ENCODE data around the gene TMEM127. TPM values are rescaled to one million over a fixed set of nuclear protein-coding genes. Genes with fewer than 3 reads are reported as not detected.

TMEM127 gene
- total RNA-seq, 1 donor from 2014 or later, result 77.4 TPM

DNA sequence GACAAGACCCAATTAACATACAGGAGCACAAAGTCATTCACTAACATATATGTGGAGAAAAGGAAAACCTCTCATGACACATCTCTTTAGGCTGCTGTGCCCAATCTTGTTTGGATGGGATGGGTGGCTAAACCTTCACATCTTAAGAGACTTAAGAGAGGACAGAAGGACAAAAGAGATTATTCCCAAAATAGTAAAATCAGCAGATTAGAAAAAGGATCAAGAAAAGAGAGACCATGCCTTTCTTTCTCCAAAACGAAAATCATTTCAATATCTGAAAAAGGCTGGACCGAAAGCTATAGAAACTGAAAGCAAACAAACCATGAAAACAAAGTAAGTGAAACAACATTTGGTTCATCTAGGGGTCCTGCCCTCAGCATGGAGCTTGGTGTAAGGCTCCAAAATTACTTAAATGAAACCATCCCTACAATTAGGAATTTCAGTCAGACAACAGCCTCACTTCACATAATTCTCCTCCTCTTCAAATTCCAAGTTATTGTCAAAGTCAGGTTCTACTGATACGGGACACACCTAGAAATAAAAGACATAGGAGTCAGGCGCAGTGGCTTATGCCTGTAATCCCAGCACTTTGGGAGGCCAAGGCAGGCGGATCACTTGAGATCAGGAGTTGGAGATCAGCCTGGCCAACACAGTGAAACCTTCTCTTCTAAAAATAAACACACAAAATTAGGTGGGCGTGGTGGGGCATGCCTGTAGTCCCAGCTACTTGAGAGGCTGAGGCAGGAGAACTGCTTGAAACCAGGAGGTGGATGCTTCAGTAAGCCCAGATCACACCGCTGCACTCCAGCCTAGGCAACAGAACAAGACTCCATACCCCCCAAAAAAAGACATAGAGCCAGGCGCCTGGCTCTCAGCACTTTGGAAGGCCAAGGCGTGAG lies 62.4 kb downstream of the TMEM127 start:
- H3K4me1 ChIP-seq, result peaks cover 91% of the 10 kb centered on the region
- H3K36me3 ChIP-seq, result no peaks in the 10 kb centered on the region
- H3K4me3 ChIP-seq, result peak overlapping the region; percentile 12
- ATAC-seq (no peak), DNase-seq (no peak)
- H3K9me3 ChIP-seq, result no peaks in the 10 kb centered on the region
- intact Hi-C loops (cut with DNase I), result no loop called here
- TF ChIP-seq, protein P1, sequence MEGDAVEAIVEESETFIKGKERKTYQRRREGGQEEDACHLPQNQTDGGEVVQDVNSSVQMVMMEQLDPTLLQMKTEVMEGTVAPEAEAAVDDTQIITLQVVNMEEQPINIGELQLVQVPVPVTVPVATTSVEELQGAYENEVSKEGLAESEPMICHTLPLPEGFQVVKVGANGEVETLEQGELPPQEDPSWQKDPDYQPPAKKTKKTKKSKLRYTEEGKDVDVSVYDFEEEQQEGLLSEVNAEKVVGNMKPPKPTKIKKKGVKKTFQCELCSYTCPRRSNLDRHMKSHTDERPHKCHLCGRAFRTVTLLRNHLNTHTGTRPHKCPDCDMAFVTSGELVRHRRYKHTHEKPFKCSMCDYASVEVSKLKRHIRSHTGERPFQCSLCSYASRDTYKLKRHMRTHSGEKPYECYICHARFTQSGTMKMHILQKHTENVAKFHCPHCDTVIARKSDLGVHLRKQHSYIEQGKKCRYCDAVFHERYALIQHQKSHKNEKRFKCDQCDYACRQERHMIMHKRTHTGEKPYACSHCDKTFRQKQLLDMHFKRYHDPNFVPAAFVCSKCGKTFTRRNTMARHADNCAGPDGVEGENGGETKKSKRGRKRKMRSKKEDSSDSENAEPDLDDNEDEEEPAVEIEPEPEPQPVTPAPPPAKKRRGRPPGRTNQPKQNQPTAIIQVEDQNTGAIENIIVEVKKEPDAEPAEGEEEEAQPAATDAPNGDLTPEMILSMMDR (IDR thresholded peaks at IDR 0.05), result no peak
- peak overlapping the region; percentile 62 for H3K27ac ChIP-seq
- no peaks in the 10 kb centered on the region for H3K27me3 ChIP-seq (ENCODE audit: low read depth)

DNA sequence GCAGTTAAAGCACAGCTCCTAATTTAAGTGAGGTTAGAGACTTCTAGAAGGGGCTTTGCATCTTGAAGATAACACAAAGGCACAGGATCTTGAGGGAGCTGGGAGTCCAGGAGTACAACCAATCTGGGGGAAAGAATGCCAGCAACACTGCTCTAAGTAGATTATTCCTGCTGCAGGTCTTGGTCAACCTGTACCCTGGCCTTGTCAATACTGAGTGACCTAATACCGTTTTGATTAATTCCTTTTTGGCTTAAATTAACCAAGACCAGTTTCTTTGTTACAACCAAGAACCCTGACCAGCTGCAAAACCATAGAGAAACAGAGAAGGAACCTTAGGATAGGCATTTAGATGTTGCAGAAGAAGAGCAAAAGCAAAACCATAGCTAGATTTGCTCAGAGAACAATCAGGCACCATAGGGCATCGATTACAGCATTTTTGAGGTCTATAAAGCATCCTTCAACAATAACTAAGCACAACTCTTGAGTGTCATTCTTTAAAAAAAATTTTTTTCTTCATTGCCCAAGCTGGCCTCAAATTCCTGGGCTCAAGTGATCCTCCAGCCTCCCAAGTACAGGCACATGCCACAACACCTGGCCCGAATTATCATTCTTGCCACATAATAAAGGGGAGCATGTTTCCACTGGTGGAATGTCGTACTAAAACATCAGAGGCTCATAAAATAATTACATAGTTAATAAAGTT lies 63.5 kb downstream of the TMEM127 start:
- H3K27ac ChIP-seq, result peak overlapping the region; percentile 62

DNA sequence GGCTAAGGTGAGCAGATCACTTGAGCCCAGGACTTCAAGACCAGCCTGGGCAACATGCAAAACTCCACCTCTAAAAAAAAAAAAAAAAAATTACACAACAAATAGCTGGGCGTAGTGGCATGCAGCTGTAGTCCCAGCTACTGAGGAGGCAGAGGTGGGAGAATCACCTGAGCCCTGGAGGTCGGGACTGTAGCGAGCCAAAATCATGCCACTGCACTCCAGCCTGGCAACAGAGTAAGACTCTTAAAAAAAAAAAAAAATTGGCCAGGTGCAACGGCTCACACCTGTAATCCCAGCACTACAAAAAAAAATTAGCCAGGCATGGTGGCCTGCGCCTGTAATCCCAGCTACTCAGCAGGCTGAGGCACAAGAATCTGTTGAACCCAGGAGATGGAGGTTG lies 64.5 kb downstream of the TMEM127 start:
- peak; percentile 45 to 47 for ATAC-seq
- H3K4me1 ChIP-seq, result peaks cover 85% of the 10 kb centered on the region
- TF ChIP-seq, protein P1 (IDR thresholded peaks at IDR 0.05), result no peak
- H3K9me3 ChIP-seq, result no peaks in the 10 kb centered on the region
- H3K4me3 ChIP-seq, result no peak overlapping the region
- DNase-seq, result no peak
- H3K27ac ChIP-seq, result peak overlapping the region; percentile 27
- H3K36me3 ChIP-seq, result no peaks in the 10 kb centered on the region
- H3K27me3 ChIP-seq (ENCODE audit: low read depth), result no peaks in the 10 kb centered on the region
- intact Hi-C loops (cut with DNase I), result no loop called here

More for the DNA sequence above, 63.5 kb downstream of the TMEM127 start:
- intact Hi-C loops (cut with DNase I), result no loop called here
- no peaks in the 10 kb centered on the region for H3K9me3 ChIP-seq
- peaks cover 95% of the 10 kb centered on the region for H3K4me1 ChIP-seq
- H3K27me3 ChIP-seq (ENCODE audit: low read depth), result no peaks in the 10 kb centered on the region
- TF ChIP-seq, protein P1 (IDR thresholded peaks at IDR 0.05), result no peak
- no peaks in the 10 kb centered on the region for H3K36me3 ChIP-seq
- ATAC-seq (peak; percentile 49 to 72), DNase-seq (peak; percentile 58)
- no peak overlapping the region for H3K4me3 ChIP-seq

DNA sequence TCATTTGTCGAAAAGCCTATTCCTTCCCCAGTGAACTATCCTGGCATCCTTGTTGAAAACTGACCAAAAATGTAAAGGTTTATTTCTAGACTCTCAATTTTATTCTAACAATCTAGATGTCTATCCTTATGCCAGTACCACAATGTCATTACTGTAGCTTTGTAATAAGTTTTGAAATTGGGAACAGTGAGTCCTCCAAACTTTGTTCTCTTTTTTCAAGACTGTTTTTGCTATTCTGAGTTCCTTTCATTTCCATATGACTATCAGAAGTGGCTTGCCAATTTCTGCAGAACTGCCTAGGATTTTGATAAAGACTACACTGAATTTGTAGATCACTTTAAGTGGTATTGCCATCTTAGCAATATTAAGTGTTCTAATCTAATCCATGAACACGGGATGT lies 66.9 kb downstream of the TMEM127 start:
- intact Hi-C loops (cut with DNase I), result no loop called here
- H3K4me3 ChIP-seq, result no peak overlapping the region
- H3K27me3 ChIP-seq (ENCODE audit: low read depth), result no peaks in the 10 kb centered on the region
- no peak overlapping the region for H3K27ac ChIP-seq
- H3K9me3 ChIP-seq, result no peaks in the 10 kb centered on the region
- peaks cover 70% of the 10 kb centered on the region for H3K4me1 ChIP-seq
- DNase-seq (no peak), ATAC-seq (no peak)
- H3K36me3 ChIP-seq, result peaks cover 15% of the 10 kb centered on the region
- TF ChIP-seq, protein P1 (IDR thresholded peaks at IDR 0.05), result no peak

Other genes with a start within 250 kb of the TMEM127 start
- 4.3 TPM for gene GPAT2, start 231.1 kb downstream of the TMEM127 start, total RNA-seq
- gene ADRA2B, start 149.4 kb downstream of the TMEM127 start, total RNA-seq, result 0.32 TPM
- gene ASTL, start 127.5 kb downstream of the TMEM127 start, total RNA-seq, result not detected
- 5.5 TPM for gene DUSP2, start 120.6 kb downstream of the TMEM127 start, total RNA-seq
- 147 TPM for gene STARD7, start 57.2 kb downstream of the TMEM127 start, total RNA-seq
- 62.3 TPM for gene CIAO1, start 228 bp upstream of the TMEM127 start, total RNA-seq
- 95.3 TPM for gene SNRNP200, start 39.5 kb upstream of the TMEM127 start, total RNA-seq
- 1.9 TPM for gene ITPRIPL1, start 59.3 kb upstream of the TMEM127 start, total RNA-seq
- gene NCAPH, start 69.8 kb upstream of the TMEM127 start, total RNA-seq, result 1.2 TPM
- gene NEURL3, start 239.4 kb upstream of the TMEM127 start, total RNA-seq, result 0.27 TPM